Effector memory CD4-positive, alpha-beta T cell (primary cell): Measurements from ENCODE around the gene GPRIN2.
"Not testable (repeated sequence)": the region's sequence is repeated elsewhere in the genome, so short reads cannot be mapped to it uniquely, and the experiment has no call there.

Source experiments
- DNase-seq, 3 donors: peaks; one replicate each; pipeline ENCODE4 v3.0.0-alpha.2; 2020
- H3K27ac ChIP-seq: 2 replicates; pipeline ENCODE4 v1.7.0; 2013; ENCODE audit warnings: mild to moderate bottlenecking, low read length, moderate library complexity; ENCODE audit not compliant: insufficient read depth, poor library complexity, severe bottlenecking
- H3K27me3 ChIP-seq: replicated peaks from 2 replicates; pipeline ENCODE4 v1.7.0; 2013; ENCODE audit warnings: mild to moderate bottlenecking, low read length; ENCODE audit not compliant: insufficient read depth, control insufficient read depth, poor library complexity, severe bottlenecking
- H3K36me3 ChIP-seq: 2 replicates; pipeline ENCODE4 v1.7.0; 2013; ENCODE audit warnings: mild to moderate bottlenecking, low read length, moderate library complexity; ENCODE audit not compliant: control insufficient read depth, insufficient read depth
- H3K4me1 ChIP-seq: 2 replicates; pipeline ENCODE4 v1.7.0; 2013; ENCODE audit warnings: low read length, mild to moderate bottlenecking; ENCODE audit not compliant: control insufficient read depth, insufficient read depth, poor library complexity, severe bottlenecking
- H3K4me3 ChIP-seq: 2 replicates; pipeline ENCODE4 v1.7.0; 2013; ENCODE audit warnings: low read length, low read depth, mild to moderate bottlenecking; ENCODE audit not compliant: insufficient read depth, poor library complexity, severe bottlenecking
- H3K9me3 ChIP-seq: 2 replicates; pipeline ENCODE4 v1.7.0; 2013; ENCODE audit warnings: mild to moderate bottlenecking, low read length, moderate library complexity; ENCODE audit not compliant: control insufficient read depth

Gene GPRIN2

DNA sequence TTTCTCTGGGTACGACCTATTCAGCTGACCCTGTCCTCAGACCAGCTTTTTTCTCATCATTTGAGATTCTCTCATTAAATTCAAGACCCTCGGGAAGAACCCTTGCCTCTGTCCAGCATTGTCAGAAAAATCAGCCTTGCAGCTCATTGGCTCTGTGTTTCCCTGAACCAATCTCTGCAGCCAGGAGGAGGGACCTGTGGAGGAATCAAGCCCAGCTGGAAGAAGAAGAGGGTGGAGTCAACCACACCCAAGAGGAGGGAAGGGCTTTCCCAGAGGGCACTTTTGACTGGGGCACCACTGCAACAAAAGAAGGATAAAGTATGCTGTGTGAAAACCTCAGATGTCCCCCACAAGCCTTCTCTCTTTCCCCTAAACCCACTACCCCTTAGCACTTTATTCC is 14.2 kb upstream of the GPRIN2 start:
- not testable (repeated sequence) for H3K27me3 ChIP-seq, DNase-seq, H3K4me1 ChIP-seq, H3K36me3 ChIP-seq, H3K4me3 ChIP-seq, H3K27ac ChIP-seq, H3K9me3 ChIP-seq

DNA sequence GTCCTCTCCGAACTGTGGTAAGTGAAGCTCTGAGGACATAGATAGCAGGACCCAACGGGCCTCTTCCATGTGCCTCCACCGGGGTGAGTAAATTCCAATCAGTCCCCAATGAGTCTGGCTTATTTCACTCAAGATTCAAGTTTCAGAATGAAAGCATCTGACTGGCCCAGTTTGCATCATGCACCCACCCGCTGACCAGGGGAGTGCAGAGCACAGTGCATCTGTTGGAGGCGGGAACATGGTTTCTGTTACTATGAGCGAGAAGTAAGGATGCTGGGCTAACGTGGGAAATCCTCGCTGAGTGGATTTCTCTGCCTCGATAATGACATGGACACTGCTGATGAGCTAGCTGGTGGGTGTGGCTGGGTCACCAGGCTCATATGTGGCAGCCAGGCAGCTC is 10.7 kb upstream of the GPRIN2 start:
- DNase-seq, H3K4me3 ChIP-seq, H3K36me3 ChIP-seq, H3K4me1 ChIP-seq, H3K27ac ChIP-seq, H3K27me3 ChIP-seq, H3K9me3 ChIP-seq: not testable (repeated sequence)

DNA sequence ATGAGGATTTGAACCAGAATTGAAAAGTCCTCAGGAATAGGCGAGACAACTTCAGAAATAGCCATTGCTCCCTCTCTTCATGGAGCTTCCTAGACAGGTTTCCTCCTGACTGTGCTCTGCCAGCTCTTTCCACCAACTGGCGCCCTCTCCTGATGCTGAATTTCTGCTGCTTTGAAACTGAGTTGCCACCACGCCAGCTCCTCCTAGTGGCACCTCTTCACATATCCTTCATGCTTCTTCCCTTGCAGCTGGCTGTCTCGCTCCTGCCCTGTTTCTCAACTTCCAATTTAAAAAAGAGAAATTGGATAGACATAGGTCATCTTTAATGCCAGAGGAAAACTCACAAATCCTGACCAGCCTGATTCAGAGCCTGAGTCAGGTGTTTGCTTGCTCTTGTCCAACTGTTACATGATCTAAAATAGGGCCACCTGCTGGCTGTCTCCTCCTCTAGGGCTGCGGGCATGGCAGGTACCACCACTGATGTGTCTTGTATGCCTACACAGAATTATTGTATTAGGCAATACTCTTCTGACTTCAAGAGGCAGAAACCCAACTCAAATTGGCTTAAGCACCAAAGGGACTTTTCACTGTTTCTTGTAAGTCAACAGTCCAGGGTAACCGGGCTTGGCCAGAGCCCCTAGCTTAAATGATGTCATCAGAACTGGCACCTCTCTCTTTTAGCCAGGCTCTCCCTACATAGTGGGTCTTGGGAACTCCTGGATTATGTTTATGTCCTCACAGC is 9.3 kb upstream of the GPRIN2 start:
- not testable (repeated sequence) for H3K4me1 ChIP-seq, H3K36me3 ChIP-seq, H3K27me3 ChIP-seq, H3K4me3 ChIP-seq, H3K9me3 ChIP-seq, H3K27ac ChIP-seq
- peak in 1 of 3 donors; percentile 20 for DNase-seq

DNA sequence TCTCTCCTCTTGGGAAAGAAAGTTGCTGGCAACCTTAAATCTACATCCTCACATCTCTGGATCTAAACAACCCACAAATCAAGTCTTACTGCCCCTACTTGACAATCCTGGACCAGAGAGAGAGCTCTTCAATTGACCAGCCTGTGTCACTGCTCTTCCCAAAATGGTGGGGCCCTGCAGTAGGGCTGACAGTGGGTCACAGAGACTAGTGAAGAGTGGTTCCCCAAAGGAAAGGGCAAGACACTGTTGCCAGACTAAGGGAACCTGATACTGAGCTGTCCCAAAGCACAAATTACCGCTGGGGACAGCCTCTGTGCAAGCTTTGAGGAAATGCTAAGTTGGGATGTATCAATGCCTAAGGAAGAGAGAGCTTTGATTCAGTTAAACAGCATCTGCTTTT is 4.5 kb upstream of the GPRIN2 start:
- no peaks in the 10 kb centered on the region for H3K36me3 ChIP-seq
- peaks cover 15% of the 10 kb centered on the region for H3K27me3 ChIP-seq
- DNase-seq: no peak
- no peaks in the 10 kb centered on the region for H3K9me3 ChIP-seq
- no peak overlapping the region for H3K4me3 ChIP-seq
- H3K27ac ChIP-seq: no peak overlapping the region
- no peaks in the 10 kb centered on the region for H3K4me1 ChIP-seq

DNA sequence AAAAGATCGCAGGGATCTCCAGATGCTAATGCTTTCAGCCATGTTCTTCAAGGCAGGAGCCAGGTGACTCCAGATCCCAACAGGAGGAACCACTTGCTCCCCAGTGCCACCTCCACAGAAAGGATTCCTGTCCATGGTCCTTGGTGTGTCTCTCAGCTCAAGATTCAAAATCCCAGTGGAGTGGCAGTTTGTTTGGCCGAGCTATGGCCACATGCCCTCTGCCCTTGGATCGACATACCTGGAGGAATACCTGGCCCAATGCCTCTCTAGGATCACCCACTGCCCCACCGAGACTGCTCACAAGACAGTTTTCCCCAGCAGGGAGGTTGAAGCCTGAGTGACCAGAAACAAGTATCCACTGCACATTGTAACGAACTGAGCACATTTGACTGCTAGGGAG is 3.9 kb upstream of the GPRIN2 start:
- Histone ChIP-seq H3K27me3 (peaks cover 21% of the 10 kb centered on the region), H3K4me1 (no peaks in the 10 kb centered on the region), H3K36me3 (no peaks in the 10 kb centered on the region), H3K9me3 (no peaks in the 10 kb centered on the region), H3K27ac (no peak overlapping the region), H3K4me3 (no peak overlapping the region)
- no peak for DNase-seq

DNA sequence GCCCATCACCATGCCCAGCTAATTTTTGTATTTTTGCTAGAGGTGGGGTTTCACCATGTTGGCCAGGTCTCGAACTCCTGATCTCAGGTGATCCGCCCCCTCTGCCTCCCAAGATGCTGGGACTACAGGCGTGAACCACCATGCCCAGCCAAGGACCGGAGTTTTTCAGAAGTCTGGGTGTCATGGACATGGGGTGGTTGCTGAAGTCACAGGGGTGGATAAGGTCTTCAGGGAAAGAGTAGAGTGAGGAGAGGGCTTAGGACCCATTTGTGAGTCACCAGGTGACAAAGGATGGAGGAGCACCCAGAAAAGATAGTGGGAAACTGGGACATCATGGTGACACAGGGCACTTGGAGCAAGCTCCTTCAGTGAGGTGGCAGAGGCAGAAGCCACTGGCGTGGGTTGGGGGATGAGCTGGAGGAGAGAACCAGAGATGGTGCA is 2.8 kb upstream of the GPRIN2 start:
- no peak overlapping the region for H3K27ac ChIP-seq
- DNase-seq: no peak
- H3K36me3 ChIP-seq: no peaks in the 10 kb centered on the region
- no peaks in the 10 kb centered on the region for H3K9me3 ChIP-seq
- H3K4me1 ChIP-seq: no peaks in the 10 kb centered on the region
- peaks cover 24% of the 10 kb centered on the region for H3K27me3 ChIP-seq
- no peak overlapping the region for H3K4me3 ChIP-seq

DNA sequence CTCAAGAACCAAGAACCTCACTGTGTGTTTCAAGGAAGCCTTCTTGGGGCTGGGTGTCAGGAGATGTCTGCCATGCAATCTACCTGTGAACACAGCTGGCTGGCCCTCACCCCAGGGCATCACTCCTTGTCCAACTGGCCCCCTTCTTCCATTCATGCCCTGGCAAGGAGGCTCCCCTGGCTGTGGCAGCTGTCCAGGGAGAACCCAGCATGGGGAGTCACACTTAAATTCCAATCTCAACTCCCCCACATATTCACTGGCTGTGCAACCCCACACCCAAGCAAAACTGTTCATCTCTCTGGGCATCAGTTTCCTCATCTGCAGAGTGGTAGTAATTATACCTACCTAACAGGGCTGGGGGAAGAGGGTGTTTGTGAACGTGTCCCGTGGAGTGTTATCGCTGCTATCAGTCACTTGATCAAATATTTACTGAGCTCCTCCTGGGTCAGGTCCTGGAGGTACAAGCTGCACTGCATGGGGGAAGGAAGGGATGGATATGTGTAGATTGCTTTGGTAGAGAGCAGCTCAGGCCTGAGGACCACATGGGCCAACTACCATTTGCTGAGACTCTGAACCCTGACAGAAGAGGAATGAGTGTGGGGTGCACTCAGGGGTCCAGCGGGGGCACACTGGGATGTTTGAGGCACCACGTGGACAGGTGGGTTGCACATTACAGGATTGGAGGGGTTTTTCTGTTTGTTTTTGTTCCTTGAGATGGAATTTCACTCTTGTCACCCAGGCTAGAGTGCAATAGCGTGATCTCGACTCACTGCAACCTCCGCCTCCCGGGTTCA is 2.1 kb upstream of the GPRIN2 start:
- Histone ChIP-seq H3K36me3 (no peaks in the 10 kb centered on the region), H3K27me3 (peaks cover 24% of the 10 kb centered on the region)
- DNase-seq: no peak

DNA sequence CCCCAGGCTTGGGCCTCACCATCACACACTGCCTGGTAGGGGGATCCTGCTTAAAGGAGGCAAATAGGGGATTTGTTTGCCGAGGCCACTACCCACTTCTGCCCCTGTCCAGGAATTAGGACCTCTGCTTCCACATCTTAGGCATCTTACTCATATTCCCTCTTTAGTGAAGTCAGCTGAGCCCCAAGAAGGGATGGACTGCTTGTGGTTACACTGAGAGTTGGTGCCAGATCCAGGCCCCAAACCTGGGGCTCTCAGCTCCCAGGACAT is 1.6 kb upstream of the GPRIN2 start:
- Histone ChIP-seq H3K4me1 (no peaks in the 10 kb centered on the region), H3K9me3 (no peaks in the 10 kb centered on the region), H3K36me3 (no peaks in the 10 kb centered on the region), H3K4me3 (no peak overlapping the region), H3K27ac (no peak overlapping the region), H3K27me3 (peaks cover 24% of the 10 kb centered on the region)
- no peak for DNase-seq

More for the DNA sequence above, 2.1 kb upstream of the GPRIN2 start:
- H3K4me3 ChIP-seq: no peak overlapping the region
- no peak overlapping the region for H3K27ac ChIP-seq
- no peaks in the 10 kb centered on the region for H3K9me3 ChIP-seq
- no peaks in the 10 kb centered on the region for H3K4me1 ChIP-seq

DNA sequence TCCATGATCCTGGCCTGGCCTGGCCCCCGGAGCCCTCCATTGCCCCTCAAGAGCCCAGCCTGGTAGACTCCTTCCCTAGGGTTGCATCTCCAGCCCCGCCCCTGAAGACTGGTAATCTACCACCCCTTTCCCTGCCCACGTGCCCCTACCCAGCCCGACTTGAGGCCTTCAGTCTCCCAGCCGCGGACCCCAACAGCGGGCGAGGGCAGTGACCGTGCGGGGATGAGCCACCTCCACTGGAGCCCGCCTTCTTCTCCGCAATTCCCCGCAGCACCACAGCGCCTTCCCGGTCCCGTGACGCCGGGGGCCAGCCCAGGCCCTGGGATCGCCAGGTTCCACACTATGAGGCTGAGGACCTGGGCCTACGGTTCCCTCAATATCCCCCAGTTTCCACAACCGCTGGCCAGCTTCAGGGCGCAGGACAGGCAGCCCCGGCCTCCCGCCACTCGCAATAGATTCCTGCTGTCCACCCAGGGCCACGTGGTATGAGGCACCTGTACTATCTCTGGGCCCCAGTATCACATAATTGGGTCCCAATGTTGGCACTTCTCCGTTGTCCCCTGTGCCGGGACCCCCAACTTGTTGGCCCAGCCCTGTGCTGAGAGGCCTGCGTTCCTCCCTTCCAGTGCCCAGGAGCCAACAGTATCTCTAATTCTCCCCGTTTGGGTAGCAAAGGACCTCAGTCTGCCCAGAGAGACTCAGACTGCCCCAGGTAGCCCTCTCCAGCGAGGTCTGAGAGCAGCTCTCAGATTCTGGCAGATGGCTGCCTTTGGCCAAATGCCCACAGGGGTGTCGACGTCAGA is 1.1 kb upstream of the GPRIN2 start:
- no peaks in the 10 kb centered on the region for H3K36me3 ChIP-seq
- H3K27me3 ChIP-seq: peaks cover 24% of the 10 kb centered on the region
- no peak overlapping the region for H3K4me3 ChIP-seq
- no peak for DNase-seq
- H3K9me3 ChIP-seq: no peaks in the 10 kb centered on the region
- no peaks in the 10 kb centered on the region for H3K4me1 ChIP-seq
- H3K27ac ChIP-seq: no peak overlapping the region
